ENCODE measurements around the gene PAIP1. TPM values are rescaled to one million over a fixed set of nuclear protein-coding genes. Genes with fewer than 3 reads are reported as not detected.
"Not testable (repeated sequence)": the region's sequence is repeated elsewhere in the genome, so short reads cannot be mapped to it uniquely, and the experiment has no call there.

Gene PAIP1
- total RNA-seq, 2 experiments from 2014 or later: 34.0 to 42.9 TPM

- ATAC-seq (no peak), DNase-seq (no peak)
- no peaks in the 10 kb centered on the region for H3K9me3 Mint-ChIP-seq (ENCODE audit: low read depth)
- peaks cover 13% of the 10 kb centered on the region for H3K36me3 Mint-ChIP-seq
- H3K27me3 Mint-ChIP-seq: no peaks in the 10 kb centered on the region
- no peaks in the 10 kb centered on the region for H3K4me1 Mint-ChIP-seq
- H3K27ac Mint-ChIP-seq: no peak overlapping the region
- H3K4me3 Mint-ChIP-seq: no peak overlapping the region
- CTCF ChIA-PET: no interaction called here
Measured at GRCh38 chr5:43583724-43584123, 26.8 kb upstream of the PAIP1 start.

GRCh38 chr5:43582082-43583005 is 25.5 kb upstream of the PAIP1 start:
- CTCF ChIA-PET: no interaction called here
- Mint-ChIP-seq H3K4me1 (no peaks in the 10 kb centered on the region), H3K4me3 (no peak overlapping the region), H3K27ac (no peak overlapping the region), H3K27me3 (no peaks in the 10 kb centered on the region), H3K36me3 (peaks cover 10% of the 10 kb centered on the region), H3K9me3 (ENCODE audit: low read depth) (no peaks in the 10 kb centered on the region)
- DNase-seq (no peak), ATAC-seq (no peak)

GRCh38 chr5:43581398-43581797 is 24.5 kb upstream of the PAIP1 start:
- H3K27me3 Mint-ChIP-seq: no peaks in the 10 kb centered on the region
- DNase-seq (no peak), ATAC-seq (no peak)
- no peak overlapping the region for H3K4me3 Mint-ChIP-seq
- H3K36me3 Mint-ChIP-seq: peaks cover 16% of the 10 kb centered on the region
- no peaks in the 10 kb centered on the region for H3K4me1 Mint-ChIP-seq
- no peak overlapping the region for H3K27ac Mint-ChIP-seq
- CTCF ChIA-PET: no interaction called here
- no peaks in the 10 kb centered on the region for H3K9me3 Mint-ChIP-seq (ENCODE audit: low read depth)

GRCh38 chr5:43580402-43581210 is 23.7 kb upstream of the PAIP1 start:
- H3K9me3 Mint-ChIP-seq (ENCODE audit: low read depth); DNase-seq; H3K27me3 Mint-ChIP-seq; H3K4me3 Mint-ChIP-seq; H3K4me1 Mint-ChIP-seq; CTCF ChIA-PET; ATAC-seq; H3K27ac Mint-ChIP-seq: not testable (repeated sequence)
- H3K36me3 Mint-ChIP-seq: peaks cover 22% of the 10 kb centered on the region

GRCh38 chr5:43573058-43573457 is 16.2 kb upstream of the PAIP1 start:
- CTCF ChIA-PET: no interaction called here
- Mint-ChIP-seq H3K4me1 (no peaks in the 10 kb centered on the region), H3K4me3 (no peak overlapping the region), H3K27ac (no peak overlapping the region), H3K9me3 (ENCODE audit: low read depth) (no peaks in the 10 kb centered on the region), H3K36me3 (peaks cover 25% of the 10 kb centered on the region), H3K27me3 (no peaks in the 10 kb centered on the region)
- ATAC-seq (no peak), DNase-seq (no peak)

- DNase-seq (no peak), ATAC-seq (no peak)
- Mint-ChIP-seq H3K4me1 (no peaks in the 10 kb centered on the region), H3K9me3 (ENCODE audit: low read depth) (no peaks in the 10 kb centered on the region), H3K27me3 (no peaks in the 10 kb centered on the region), H3K4me3 (no peak overlapping the region), H3K27ac (no peak overlapping the region), H3K36me3 (peaks cover 25% of the 10 kb centered on the region)
- CTCF ChIA-PET: no interaction called here
Measured at GRCh38 chr5:43572357-43572756, 15.5 kb upstream of the PAIP1 start.

- peaks cover 17% of the 10 kb centered on the region for H3K36me3 Mint-ChIP-seq
- no peak overlapping the region for H3K4me3 Mint-ChIP-seq
- no peak for ATAC-seq
- CTCF ChIA-PET: no interaction called here
- no peak for DNase-seq
- H3K9me3 Mint-ChIP-seq (ENCODE audit: low read depth): no peaks in the 10 kb centered on the region
- H3K27ac Mint-ChIP-seq: no peak overlapping the region
- no peaks in the 10 kb centered on the region for H3K4me1 Mint-ChIP-seq
- H3K27me3 Mint-ChIP-seq: no peaks in the 10 kb centered on the region
Measured at GRCh38 chr5:43571237-43571636, 14.4 kb upstream of the PAIP1 start.

- Mint-ChIP-seq H3K27ac (no peak overlapping the region), H3K27me3 (no peaks in the 10 kb centered on the region), H3K4me1 (no peaks in the 10 kb centered on the region), H3K4me3 (no peak overlapping the region), H3K9me3 (ENCODE audit: low read depth) (no peaks in the 10 kb centered on the region), H3K36me3 (peaks cover 11% of the 10 kb centered on the region)
- ATAC-seq (no peak), DNase-seq (no peak)
- CTCF ChIA-PET: no interaction called here
Measured at GRCh38 chr5:43570450-43571158, 13.7 kb upstream of the PAIP1 start.

GRCh38 chr5:43569236-43569746 is 12.4 kb upstream of the PAIP1 start:
- Mint-ChIP-seq H3K4me3 (no peak overlapping the region), H3K4me1 (no peaks in the 10 kb centered on the region), H3K27me3 (no peaks in the 10 kb centered on the region), H3K36me3 (peaks cover 2% of the 10 kb centered on the region), H3K9me3 (ENCODE audit: low read depth) (no peaks in the 10 kb centered on the region), H3K27ac (no peak overlapping the region)
- DNase-seq: no peak
- ATAC-seq: no peak
- CTCF ChIA-PET: no interaction called here

GRCh38 chr5:43567967-43568366 is 11.1 kb upstream of the PAIP1 start:
- Mint-ChIP-seq H3K4me1 (no peaks in the 10 kb centered on the region), H3K9me3 (ENCODE audit: low read depth) (no peaks in the 10 kb centered on the region), H3K4me3 (no peak overlapping the region), H3K27me3 (no peaks in the 10 kb centered on the region), H3K27ac (no peak overlapping the region), H3K36me3 (peaks cover 2% of the 10 kb centered on the region)
- ATAC-seq (no peak), DNase-seq (no peak)
- CTCF ChIA-PET: no interaction called here

GRCh38 chr5:43565043-43565442 is 8.2 kb upstream of the PAIP1 start:
- no peak for ATAC-seq
- Mint-ChIP-seq H3K36me3 (no peaks in the 10 kb centered on the region), H3K9me3 (ENCODE audit: low read depth) (no peaks in the 10 kb centered on the region), H3K4me1 (no peaks in the 10 kb centered on the region), H3K27me3 (peaks cover 7% of the 10 kb centered on the region), H3K4me3 (no peak overlapping the region), H3K27ac (no peak overlapping the region)
- CTCF ChIA-PET: no interaction called here
- no peak for DNase-seq

- Mint-ChIP-seq H3K36me3 (no peaks in the 10 kb centered on the region), H3K4me3 (no peak overlapping the region), H3K9me3 (ENCODE audit: low read depth) (no peaks in the 10 kb centered on the region), H3K4me1 (no peaks in the 10 kb centered on the region), H3K27ac (no peak overlapping the region), H3K27me3 (peaks cover 11% of the 10 kb centered on the region)
- ATAC-seq (no peak), DNase-seq (no peak)
- CTCF ChIA-PET: no interaction called here
Measured at GRCh38 chr5:43564289-43564850, 7.5 kb upstream of the PAIP1 start.

GRCh38 chr5:43563321-43563720 is 6.4 kb upstream of the PAIP1 start:
- no peaks in the 10 kb centered on the region for H3K36me3 Mint-ChIP-seq

More at GRCh38 chr5:43563321-43563720, 6.4 kb upstream of the PAIP1 start:
- ATAC-seq (no peak), DNase-seq (no peak)
- Mint-ChIP-seq H3K9me3 (ENCODE audit: low read depth) (no peaks in the 10 kb centered on the region), H3K4me3 (no peak overlapping the region), H3K4me1 (peaks cover 5% of the 10 kb centered on the region), H3K27me3 (peaks cover 11% of the 10 kb centered on the region), H3K27ac (no peak overlapping the region)
- CTCF ChIA-PET: no interaction called here

Measured in activated CD8-positive, alpha-beta memory T cell treated with anti-CD3 and anti-CD28 coated beads, Interleukin-2, amount 10 ng/mL, durations not matched to agents 7 days and 5 days (primary cell).